Ovary (tissue), 3 donors: ENCODE results near the gene MAP6D1.

ENCODE experiments used
- EP300 ChIP-seq: sonication (generic); formaldehyde crosslinking; IDR thresholded peaks from one replicate; pipeline ENCODE4 v1.6.1; 2017; ENCODE audit warnings: antibody characterized with exemption
- TF ChIP-seq, protein P1 (sequence below), 3 donors: fragments of 450-650 bp in 2 of 3; fragments of 200-600 bp in 1 of 3; IDR thresholded peaks; one replicate each; pipeline versions ENCODE4 v1.5.1 to v1.8.0; 2016 to 2022; ENCODE audit warnings: antibody characterized with exemption in 3 of 3, mild to moderate bottlenecking in 1 of 3
- donor health status: DM: no; HTN: no; CAD: no.

DNA sequence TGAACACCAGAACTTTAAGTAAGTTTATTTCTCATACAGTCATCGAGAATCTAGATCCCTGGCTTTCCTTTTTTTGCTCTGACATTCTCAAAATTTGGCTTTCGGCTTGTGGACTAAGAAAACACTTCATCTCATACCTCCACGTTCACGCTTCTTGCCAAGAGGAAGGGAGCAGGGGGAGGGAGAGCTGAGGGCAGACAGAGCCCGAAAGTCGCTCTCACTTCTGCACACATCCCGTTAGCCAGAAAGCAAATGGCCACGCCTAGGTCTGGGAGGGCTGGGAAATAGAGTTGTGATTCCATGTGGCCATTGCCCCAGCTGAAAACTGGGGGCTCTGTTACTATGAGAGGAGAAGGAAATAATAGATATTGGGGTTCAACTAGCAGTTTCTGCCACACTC, 57.3 kb downstream of the MAP6D1 start:
- TF ChIP-seq, protein P1, sequence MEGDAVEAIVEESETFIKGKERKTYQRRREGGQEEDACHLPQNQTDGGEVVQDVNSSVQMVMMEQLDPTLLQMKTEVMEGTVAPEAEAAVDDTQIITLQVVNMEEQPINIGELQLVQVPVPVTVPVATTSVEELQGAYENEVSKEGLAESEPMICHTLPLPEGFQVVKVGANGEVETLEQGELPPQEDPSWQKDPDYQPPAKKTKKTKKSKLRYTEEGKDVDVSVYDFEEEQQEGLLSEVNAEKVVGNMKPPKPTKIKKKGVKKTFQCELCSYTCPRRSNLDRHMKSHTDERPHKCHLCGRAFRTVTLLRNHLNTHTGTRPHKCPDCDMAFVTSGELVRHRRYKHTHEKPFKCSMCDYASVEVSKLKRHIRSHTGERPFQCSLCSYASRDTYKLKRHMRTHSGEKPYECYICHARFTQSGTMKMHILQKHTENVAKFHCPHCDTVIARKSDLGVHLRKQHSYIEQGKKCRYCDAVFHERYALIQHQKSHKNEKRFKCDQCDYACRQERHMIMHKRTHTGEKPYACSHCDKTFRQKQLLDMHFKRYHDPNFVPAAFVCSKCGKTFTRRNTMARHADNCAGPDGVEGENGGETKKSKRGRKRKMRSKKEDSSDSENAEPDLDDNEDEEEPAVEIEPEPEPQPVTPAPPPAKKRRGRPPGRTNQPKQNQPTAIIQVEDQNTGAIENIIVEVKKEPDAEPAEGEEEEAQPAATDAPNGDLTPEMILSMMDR (IDR thresholded peaks at IDR 0.05): no peak
- TF ChIP-seq EP300: no peak
